ENCODE data around the gene TPH2.

DNA sequence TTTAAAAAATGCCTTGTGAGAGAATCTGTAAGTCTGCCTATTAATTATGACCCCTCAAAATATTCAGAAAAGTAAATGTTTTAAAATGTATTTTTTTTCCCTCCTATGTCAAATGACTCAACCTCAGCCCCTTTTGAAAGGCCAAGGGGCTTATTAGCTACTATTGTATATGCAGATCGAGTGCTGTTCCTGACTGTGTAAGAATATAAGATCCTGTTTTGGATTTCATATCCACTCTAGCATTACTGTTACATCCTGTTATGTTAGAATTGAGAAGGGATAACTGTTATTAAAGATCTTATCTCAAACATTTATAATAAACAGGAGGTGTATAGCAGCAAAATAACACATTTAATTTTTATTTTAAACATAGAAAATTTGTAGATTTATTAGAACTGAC is 46.6 kb upstream of the TPH2 start:
- TF ChIP-seq, protein P1, sequence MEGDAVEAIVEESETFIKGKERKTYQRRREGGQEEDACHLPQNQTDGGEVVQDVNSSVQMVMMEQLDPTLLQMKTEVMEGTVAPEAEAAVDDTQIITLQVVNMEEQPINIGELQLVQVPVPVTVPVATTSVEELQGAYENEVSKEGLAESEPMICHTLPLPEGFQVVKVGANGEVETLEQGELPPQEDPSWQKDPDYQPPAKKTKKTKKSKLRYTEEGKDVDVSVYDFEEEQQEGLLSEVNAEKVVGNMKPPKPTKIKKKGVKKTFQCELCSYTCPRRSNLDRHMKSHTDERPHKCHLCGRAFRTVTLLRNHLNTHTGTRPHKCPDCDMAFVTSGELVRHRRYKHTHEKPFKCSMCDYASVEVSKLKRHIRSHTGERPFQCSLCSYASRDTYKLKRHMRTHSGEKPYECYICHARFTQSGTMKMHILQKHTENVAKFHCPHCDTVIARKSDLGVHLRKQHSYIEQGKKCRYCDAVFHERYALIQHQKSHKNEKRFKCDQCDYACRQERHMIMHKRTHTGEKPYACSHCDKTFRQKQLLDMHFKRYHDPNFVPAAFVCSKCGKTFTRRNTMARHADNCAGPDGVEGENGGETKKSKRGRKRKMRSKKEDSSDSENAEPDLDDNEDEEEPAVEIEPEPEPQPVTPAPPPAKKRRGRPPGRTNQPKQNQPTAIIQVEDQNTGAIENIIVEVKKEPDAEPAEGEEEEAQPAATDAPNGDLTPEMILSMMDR (IDR thresholded peaks at IDR 0.05; ENCODE audit: low read depth, low read length), result no peak
- no peak for TF ChIP-seq POLR2A (IDR thresholded peaks at IDR 0.05; ENCODE audit: extremely low read depth, insufficient read length)

Measured in NB4 (cell line).